Measurements from ENCODE around the gene DHRS9.

Gene DHRS9

GRCh38 chr2:169091256-169091655 lies 21.9 kb downstream of the DHRS9 start:
- ChIA-PET POLR2A (no interaction called here), CTCF (no interaction called here)
- TF ChIP-seq ZFHX2 (tag by site-specific recombination; conservative IDR thresholded peaks at IDR 0.05) (no peak), CTCF (tag by site-specific recombination; IDR thresholded peaks at IDR 0.05) (no peak), ZNF416 (tag by site-specific recombination; IDR thresholded peaks at IDR 0.05) (no peak), ZNF223 (tag by site-specific recombination; IDR thresholded peaks at IDR 0.05) (no peak), TCF7L2 (IDR thresholded peaks at IDR 0.05; ENCODE audit: borderline replicate concordance, low read depth, low read length) (no peak), ZNF274 (IDR thresholded peaks at IDR 0.05; ENCODE audit: low read length) (no peak), ZNF274 (tag by site-specific recombination; IDR thresholded peaks at IDR 0.05; ENCODE audit: borderline replicate concordance) (no peak), ZNF777 (tag by site-specific recombination; IDR thresholded peaks at IDR 0.05; ENCODE audit: borderline replicate concordance) (no peak)
- Histone ChIP-seq H3K4me1 (ENCODE audit: control insufficient read depth, insufficient read depth, low read length) (0 out of 2 replicates have a peak, but pooled peaks cover 3% of the 10 kb centered on the region), H3K36me3 (ENCODE audit: control insufficient read depth in 2 of 2, insufficient read depth in 1 of 2, low read length in 2 of 2) (no peaks in the 10 kb centered on the region), H3K4me3 (ENCODE audit: low read depth, low read length) (no peak overlapping the region), H3K9me3 (ENCODE audit: control insufficient read depth, insufficient read depth, low read depth, low read length) (no peaks in the 10 kb centered on the region), H3K27ac (ENCODE audit: extremely low read depth, low read depth, low read length) (no peak overlapping the region)

- POLR2A ChIA-PET: no interaction called here
- CTCF ChIA-PET: no interaction called here
- 0 out of 2 replicates have a peak, but pooled peaks cover 3% of the 10 kb centered on the region for H3K4me1 ChIP-seq (ENCODE audit: control insufficient read depth, insufficient read depth, low read length)
- H3K27ac ChIP-seq (ENCODE audit: extremely low read depth, low read depth, low read length): no peak overlapping the region
- H3K9me3 ChIP-seq (ENCODE audit: control insufficient read depth, insufficient read depth, low read depth, low read length): no peaks in the 10 kb centered on the region
- H3K36me3 ChIP-seq (ENCODE audit: control insufficient read depth in 2 of 2, insufficient read depth in 1 of 2, low read length in 2 of 2): no peaks in the 10 kb centered on the region
- TF ChIP-seq KLF17 (tag by site-specific recombination; IDR thresholded peaks at IDR 0.05) (no peak), FEZF1 (tag by site-specific recombination; IDR thresholded peaks at IDR 0.05) (peak; percentile 62; the same call in 1 of the 2 replicates), ZBTB11 (tag by site-specific recombination; conservative IDR thresholded peaks at IDR 0.05; ENCODE audit: low read depth) (no peak), WT1 (tag by site-specific recombination; IDR thresholded peaks at IDR 0.05) (no peak), ZBTB17 (tag by site-specific recombination; IDR thresholded peaks at IDR 0.05) (peak; percentile 41; the same call in 1 of the 2 replicates), ZNF174 (tag by site-specific recombination; IDR thresholded peaks at IDR 0.05) (no peak), HOXA7 (CRISPR knock-in tag; IDR thresholded peaks at IDR 0.05; ENCODE audit: borderline replicate concordance) (no peak)
- H3K4me3 ChIP-seq (ENCODE audit: low read depth, low read length): no peak overlapping the region
These were observed 22.6 kb downstream of the DHRS9 start for GRCh38 chr2:169091761-169092519.

GRCh38 chr2:169093535-169093934 lies 24.2 kb downstream of the DHRS9 start:
- ChIA-PET POLR2A (no interaction called here), CTCF (interaction anchor here (0.5 to 0.8 kb wide), 4 partner anchors 8 to 195 kb away, joined by 3 to 4 read pairs (median 3); no protein-coding TSS in a partner anchor)
- no peak overlapping the region for H3K4me3 ChIP-seq (ENCODE audit: low read depth, low read length)
- H3K36me3 ChIP-seq (ENCODE audit: control insufficient read depth in 2 of 2, insufficient read depth in 1 of 2, low read length in 2 of 2): no peaks in the 10 kb centered on the region
- 0 out of 2 replicates have a peak, but pooled peaks cover 3% of the 10 kb centered on the region for H3K4me1 ChIP-seq (ENCODE audit: control insufficient read depth, insufficient read depth, low read length)
- H3K27ac ChIP-seq (ENCODE audit: extremely low read depth, low read depth, low read length): no peak overlapping the region
- H3K9me3 ChIP-seq (ENCODE audit: control insufficient read depth, insufficient read depth, low read depth, low read length): no peaks in the 10 kb centered on the region
- TF ChIP-seq KLF7 (tag by site-specific recombination; IDR thresholded peaks at IDR 0.05; ENCODE audit: borderline replicate concordance) (no peak), KLF1 (tag by site-specific recombination; IDR thresholded peaks at IDR 0.05) (no peak), ZNF624 (tag by site-specific recombination; IDR thresholded peaks at IDR 0.05) (no peak), YY2 (tag by site-specific recombination; IDR thresholded peaks at IDR 0.05) (no peak), KLF16 (tag by site-specific recombination; IDR thresholded peaks at IDR 0.05) (no peak), ZNF776 (tag by site-specific recombination; IDR thresholded peaks at IDR 0.05; ENCODE audit: borderline replicate concordance) (no peak), ZBTB8A (tag by site-specific recombination; IDR thresholded peaks at IDR 0.05) (no peak), ZNF426 (tag by site-specific recombination; IDR thresholded peaks at IDR 0.05) (no peak), ZNF140 (tag by site-specific recombination; IDR thresholded peaks at IDR 0.05) (no peak), ZNF157 (tag by site-specific recombination; IDR thresholded peaks at IDR 0.05) (no peak), ZNF621 (tag by site-specific recombination; IDR thresholded peaks at IDR 0.05) (no peak), PRDM1 (tag by site-specific recombination; IDR thresholded peaks at IDR 0.05) (no peak), ZNF423 (tag by site-specific recombination; IDR thresholded peaks at IDR 0.05) (no peak)

Data from HEK293 (cell line).